GM12873 (cell line): ENCODE results near the gene KCNK17.

Experiments used
- CTCF ChIP-seq: IDR thresholded peaks from 2 replicates; pipeline ENCODE4 v1.5.1; 2012; ENCODE audit warnings: low read depth, mild to moderate bottlenecking, moderate library complexity, low read length, control low read depth; ENCODE audit not compliant: insufficient read depth; ENCODE audit errors: missing control alignments

The KCNK17 gene

DNA sequence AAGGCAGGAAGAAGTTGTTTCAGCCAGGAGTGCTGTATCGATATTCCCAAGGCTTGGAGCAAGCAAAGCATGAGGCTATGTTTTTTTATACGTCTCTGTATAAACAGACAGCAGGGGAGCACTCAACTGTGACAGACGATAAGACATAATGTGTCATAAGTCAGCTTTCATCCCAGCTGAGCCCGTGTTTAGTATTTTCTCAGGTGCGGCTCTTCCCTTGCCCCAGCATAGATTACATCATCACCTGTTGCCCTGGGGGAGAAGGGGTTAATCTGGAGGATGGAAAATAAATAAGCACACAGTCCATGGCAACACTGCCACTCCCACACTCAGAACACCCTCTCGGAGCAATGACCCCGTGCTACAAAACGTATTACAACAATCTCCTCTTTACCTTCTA lies 62.8 kb downstream of the KCNK17 start:
- no peak for TF ChIP-seq CTCF

GRCh38 chr6:39250507-39250906 lies 63.7 kb downstream of the KCNK17 start:
- no peak for TF ChIP-seq CTCF

DNA sequence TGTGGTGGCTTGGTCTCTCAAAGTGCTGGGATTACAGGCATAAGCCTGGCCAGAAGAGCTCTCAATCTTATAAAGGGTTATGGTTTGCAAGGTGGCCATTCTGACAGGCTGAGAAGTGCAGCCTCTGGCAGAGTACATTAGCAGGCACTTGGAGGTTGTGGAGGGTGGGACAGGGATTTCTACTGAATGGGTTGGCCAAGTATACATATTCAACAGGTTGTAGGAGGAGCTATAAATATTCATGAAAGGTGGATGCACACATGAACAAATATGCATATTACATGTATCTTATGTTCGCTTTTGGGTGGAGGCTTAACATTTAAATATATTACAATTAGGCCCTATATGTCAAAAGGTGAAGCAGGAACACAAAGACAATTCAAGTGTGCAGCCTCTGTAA lies 64.9 kb downstream of the KCNK17 start:
- TF ChIP-seq CTCF = no peak
